CD14-positive monocyte (primary cell): ENCODE data around the gene KRT222. TPM values are rescaled to one million over a fixed set of nuclear protein-coding genes. Genes with fewer than 3 reads are reported as not detected.

Experiments used
- DNase-seq, 3 donors: peaks; one replicate each; pipeline ENCODE4 v3.0.0-alpha.2; 2011 to 2022
- H2AFZ ChIP-seq: 2 replicates; pipeline ENCODE4 v1.6.0; 2012; ENCODE audit warnings: mild to moderate bottlenecking, low read depth, low read length, inconsistent platforms; ENCODE audit not compliant: insufficient read depth, poor library complexity, severe bottlenecking
- H3K27ac ChIP-seq, 2 donors: 1 replicate in 1 of 2; 2 replicates in 1 of 2; pipeline ENCODE4 v1.5.1; 2012 to 2013; ENCODE audit warnings: low read length in 2 of 2, control low read depth in 1 of 2, inconsistent platforms in 1 of 2, low read depth in 1 of 2, mild to moderate bottlenecking in 1 of 2
- H3K27me3 ChIP-seq, 2 donors: one replicate each; pipeline versions ENCODE4 v1.6.0 to v1.6.1; 2011 to 2013; ENCODE audit warnings: low read length in 2 of 2; ENCODE audit not compliant: control insufficient read depth in 2 of 2, insufficient read depth in 2 of 2
- H3K36me3 ChIP-seq, 2 donors: replicated peaks in 1 of 2; 1 replicate in 1 of 2; 2 replicates in 1 of 2; pipeline versions ENCODE4 v1.5.1 to v1.6.1; 2012 to 2013; ENCODE audit warnings: low read length in 2 of 2, control low read depth in 1 of 2, inconsistent platforms in 1 of 2, mild to moderate bottlenecking in 1 of 2; ENCODE audit not compliant: insufficient read depth in 2 of 2, control insufficient read depth in 1 of 2
- H3K4me1 ChIP-seq, 2 donors: 1 replicate in 1 of 2; 2 replicates in 1 of 2; pipeline versions ENCODE4 v1.5.1 to v1.6.1; 2012 to 2013; ENCODE audit warnings: low read length in 2 of 2, control low read depth in 1 of 2, inconsistent platforms in 1 of 2, mild to moderate bottlenecking in 1 of 2, moderate library complexity in 1 of 2; ENCODE audit not compliant: insufficient read depth in 2 of 2, control insufficient read depth in 1 of 2
- H3K4me2 ChIP-seq: replicated peaks from 2 replicates; pipeline ENCODE3; 2012; ENCODE audit warnings: low read length, moderate library complexity, mild to moderate bottlenecking; ENCODE audit not compliant: poor library complexity, severe bottlenecking; ENCODE audit errors: extremely low read depth
- H3K4me3 ChIP-seq, 3 experiments: fragments of 200-600 bp in 1 of 3; sonication (generic) in 1 of 3; replicated peaks in 1 of 3; 1 replicate in 2 of 3; 2 replicates in 1 of 3; pipeline ENCODE4 v1.5.1; 2011 to 2013; ENCODE audit warnings: low read length in 3 of 3, mild to moderate bottlenecking in 3 of 3, control low read depth in 2 of 3, low read depth in 2 of 3, inconsistent platforms in 1 of 3, moderate library complexity in 1 of 3
- H3K79me2 ChIP-seq: 2 replicates; pipeline ENCODE4 v1.6.0; 2012; ENCODE audit warnings: mild to moderate bottlenecking, control low read depth, inconsistent platforms, low read length, moderate library complexity; ENCODE audit not compliant: insufficient read depth
- H3K9ac ChIP-seq: 2 replicates; pipeline ENCODE4 v1.6.0; 2017; ENCODE audit warnings: low read length, mild to moderate bottlenecking; ENCODE audit not compliant: insufficient read depth, poor library complexity, severe bottlenecking
- H3K9me3 ChIP-seq, 2 donors: replicated peaks in 1 of 2; 1 replicate in 1 of 2; 2 replicates in 1 of 2; pipeline versions ENCODE4 v1.5.1 to v1.6.1; 2012 to 2013; ENCODE audit warnings: low read length in 2 of 2, control low read depth in 1 of 2; ENCODE audit not compliant: control insufficient read depth in 1 of 2, insufficient read depth in 1 of 2
- H4K20me1 ChIP-seq: 2 replicates; pipeline ENCODE4 v1.6.0; 2012; ENCODE audit warnings: mild to moderate bottlenecking, low read length, control low read depth, moderate library complexity; ENCODE audit not compliant: insufficient read depth
- H3K27ac Mint-ChIP-seq, 7 donors: one replicate each; pipeline ENCODE4 v1.8.0; 2020; ENCODE audit warnings: mild to moderate bottlenecking in 7 of 7, mixed read lengths in 7 of 7, moderate library complexity in 6 of 7, inconsistent platforms in 2 of 7
- H3K27me3 Mint-ChIP-seq, 3 donors: one replicate each; pipeline ENCODE4 v1.8.0; 2021 to 2022; ENCODE audit warnings: low read depth in 3 of 3, mild to moderate bottlenecking in 3 of 3, mixed read lengths in 3 of 3, moderate library complexity in 3 of 3, inconsistent platforms in 1 of 3
- H3K36me3 Mint-ChIP-seq, 2 donors: one replicate each; pipeline ENCODE4 v1.8.0; 2020; ENCODE audit warnings: mixed read lengths in 2 of 2, inconsistent platforms in 1 of 2, mild to moderate bottlenecking in 1 of 2
- H3K4me1 Mint-ChIP-seq: one replicate; pipeline ENCODE4 v1.8.0; 2020; ENCODE audit warnings: mild to moderate bottlenecking, mixed read lengths
- H3K4me3 Mint-ChIP-seq, 2 donors: one replicate each; pipeline ENCODE4 v1.8.0; 2020; ENCODE audit warnings: mild to moderate bottlenecking in 2 of 2, mixed read lengths in 2 of 2, moderate library complexity in 1 of 2
- H3K9me3 Mint-ChIP-seq, 7 donors: one replicate each; pipeline ENCODE4 v1.8.0; 2020 to 2022; ENCODE audit warnings: mixed read lengths in 7 of 7, mild to moderate bottlenecking in 6 of 7, moderate library complexity in 6 of 7, inconsistent platforms in 2 of 7
- CTCF ChIP-seq: fragments of 200-600 bp; IDR thresholded peaks from one replicate; pipeline ENCODE4 v1.8.0; 2022; ENCODE audit warnings: antibody characterized with exemption, mild to moderate bottlenecking
- WGBS: methylation state at CpG from one replicate; pipeline ENCODE4 v1.1.5; 2013; ENCODE audit warnings: missing lambda C conversion rate; ENCODE audit not compliant: insufficient coverage; 5-methylcytosine and 5-hydroxymethylcytosine counted together
- intact Hi-C, 2 donors: fragments of 100-400 bp; cut with micrococcal nuclease; formaldehyde crosslinking; loops; one replicate each; pipeline versions ENCODE4 v1.15.0 to v1.15.1; 2023
- polyA plus RNA-seq, 3 donors: library from polyadenylated mRNA; depleted of rRNA in 1 of 3; unstranded in 2 of 3; stranded (reverse) in 1 of 3; fragments of 300-500 nt in 2 of 3; fragments of >200 nt in 1 of 3; fragmentation: Illumina TruSeq in 2 of 3; gene quantifications; 1 replicate in 2 of 3; 2 replicates in 1 of 3; pipeline ENCODE4 v1.2.3, GENCODE V29; 2012 to 2021

The KRT222 gene
- polyA plus RNA-seq, 3 donors: not detected

GRCh38 chr17:40612599-40613244, 52.3 kb downstream of the KRT222 start:
- H3K27me3 Mint-ChIP-seq: peaks cover 12 to 19% (median 14%) of the 10 kb centered on the region in 3 donors
- H2AFZ ChIP-seq: no peak overlapping the region
- H3K4me3 Mint-ChIP-seq: no peak overlapping the region
- no peaks in the 10 kb centered on the region for H4K20me1 ChIP-seq
- no peak for TF ChIP-seq CTCF
- WGBS: 100% methylated on average over 10 of the region's 11 CpGs
- no peaks in the 10 kb centered on the region for H3K36me3 ChIP-seq
- H3K27ac Mint-ChIP-seq: no peak overlapping the region
- no peak overlapping the region for H3K4me2 ChIP-seq
- H3K9ac ChIP-seq: no peak overlapping the region
- no peaks in the 10 kb centered on the region for H3K27me3 ChIP-seq
- H3K4me1 Mint-ChIP-seq: peaks cover 17% of the 10 kb centered on the region
- no peaks in the 10 kb centered on the region for H3K9me3 Mint-ChIP-seq
- H3K27ac ChIP-seq: no peak overlapping the region
- peaks cover 15 to 16% of the 10 kb centered on the region in 2 donors for H3K4me1 ChIP-seq
- intact Hi-C loops: no loop called here
- H3K36me3 Mint-ChIP-seq: no peaks in the 10 kb centered on the region
- H3K9me3 ChIP-seq: no peaks in the 10 kb centered on the region
- H3K4me3 ChIP-seq: no peak overlapping the region
- H3K79me2 ChIP-seq: no peaks in the 10 kb centered on the region
- DNase-seq: no peak

GRCh38 chr17:40611840-40612474, 53.0 kb downstream of the KRT222 start:
- H3K9me3 Mint-ChIP-seq: no peaks in the 10 kb centered on the region
- H3K27me3 ChIP-seq: no peaks in the 10 kb centered on the region
- H3K4me3 ChIP-seq: no peak overlapping the region
- no peak for TF ChIP-seq CTCF
- no peaks in the 10 kb centered on the region for H3K9me3 ChIP-seq
- no peak for DNase-seq
- no peak overlapping the region for H2AFZ ChIP-seq
- no peaks in the 10 kb centered on the region for H4K20me1 ChIP-seq
- peaks cover 12 to 19% (median 14%) of the 10 kb centered on the region in 3 donors for H3K27me3 Mint-ChIP-seq
- intact Hi-C loops: no loop called here
- peaks cover 10% of the 10 kb centered on the region for H3K4me1 Mint-ChIP-seq
- no peaks in the 10 kb centered on the region for H3K36me3 ChIP-seq
- no peak overlapping the region for H3K4me3 Mint-ChIP-seq
- no peak overlapping the region for H3K4me2 ChIP-seq
- peak overlapping the region in 1 of 7 donors; percentile 34 for H3K27ac Mint-ChIP-seq
- no peaks in the 10 kb centered on the region for H3K36me3 Mint-ChIP-seq
- no peak overlapping the region for H3K9ac ChIP-seq
- WGBS: 100% methylated on average over 2 of the region's 7 CpGs
- H3K4me1 ChIP-seq: peaks cover 9% of the 10 kb centered on the region in 2 donors
- no peak overlapping the region for H3K27ac ChIP-seq
- no peaks in the 10 kb centered on the region for H3K79me2 ChIP-seq
